NCI-H460 (cell line): ENCODE data around the gene PRR20G. TPM values are rescaled to one million over a fixed set of nuclear protein-coding genes. Genes with fewer than 3 reads are reported as not detected.

Experiments used
- DNase-seq: peaks from one replicate; pipeline ENCODE4 v3.0.0-alpha.2; 2016; ENCODE audit warnings: low read depth; ENCODE audit errors: extremely low read depth
- small RNA-seq, 2 experiments: library from RNA; depleted of rRNA; stranded (forward); fragments of <200 nt; gene quantifications; one replicate each; pipeline ENCODE3, GENCODE V24; 2014
- total RNA-seq: library from RNA; depleted of rRNA; stranded (reverse); fragments of >200 nt; shearing (Covaris generic); gene quantifications from 2 replicates; pipeline ENCODE4 v1.2.3, GENCODE V29; 2014; rRNA removed

The PRR20G gene
- total RNA-seq, 1 experiment from 2014 or later, result not detected

DNA sequence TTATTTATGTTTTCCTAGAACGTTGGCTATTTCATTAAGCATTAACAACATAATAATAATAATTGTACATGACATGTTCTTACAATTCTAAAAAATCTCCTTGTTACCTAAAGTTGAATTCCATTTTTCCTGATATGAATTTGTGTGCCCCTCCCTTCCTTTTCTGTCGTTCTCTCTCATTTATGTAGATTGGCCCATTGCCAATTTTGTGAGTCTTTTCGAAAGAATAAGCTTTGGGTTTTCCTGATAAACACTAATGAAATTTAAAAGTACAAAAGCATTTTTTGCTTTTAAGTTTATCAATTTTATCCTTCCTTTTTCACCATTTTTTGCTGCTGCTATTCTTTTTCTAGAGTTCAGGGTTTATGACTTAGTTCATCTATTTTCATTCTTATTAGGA, 50.0 kb downstream of the PRR20G start:
- no peak for DNase-seq

DNA sequence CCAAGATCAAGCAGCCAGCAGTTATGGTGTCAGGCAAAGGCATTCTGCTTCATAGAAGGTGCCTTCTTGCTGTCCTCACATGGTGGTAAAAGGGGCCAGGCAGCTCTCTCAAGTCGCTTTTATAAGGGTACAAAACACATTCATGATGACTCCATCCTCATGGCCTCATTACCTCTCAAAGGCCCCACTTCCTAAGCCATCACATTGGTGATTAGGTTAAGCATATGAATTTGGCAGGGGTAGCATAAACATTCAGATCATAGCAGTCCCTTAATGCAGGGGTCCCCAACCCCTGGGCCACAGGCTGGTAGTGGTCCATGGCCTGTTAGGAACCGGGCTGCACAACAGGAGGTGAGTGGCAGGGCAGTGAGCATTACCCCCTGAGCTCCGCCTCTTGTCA, 52.1 kb downstream of the PRR20G start:
- no peak for DNase-seq

DNA sequence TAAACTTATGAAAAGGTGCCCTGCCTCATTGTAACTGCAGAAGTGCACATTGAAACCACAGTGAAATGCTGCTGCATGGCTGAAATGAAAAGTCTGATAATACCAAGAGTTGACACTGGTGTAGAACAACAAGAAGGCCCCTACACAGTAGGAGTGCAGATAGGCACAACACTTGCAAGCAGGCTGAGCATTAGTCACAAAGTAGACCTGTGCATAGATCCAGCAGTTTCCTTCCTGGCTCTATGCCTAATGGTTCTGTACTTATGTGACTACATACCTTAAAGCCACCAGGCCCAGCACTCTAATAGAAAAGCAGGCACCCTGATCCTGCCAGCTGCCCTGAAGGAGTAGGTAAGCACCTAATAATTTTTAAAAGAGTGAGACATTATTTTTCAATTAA, 53.1 kb downstream of the PRR20G start:
- DNase-seq, result no peak

Small RNA genes lying within 50 kb of the gene (small RNA-seq; reads per million reads assigned to genes)
- 0 reads per million in 2 experiments for gene RNU6-1047P

Other genes starting within 250 kb of the PRR20G start
- not detected in 2 replicates for gene PRR23E, start 94.9 kb downstream of the PRR20G start, total RNA-seq